Measurements from ENCODE around the gene NOL7.

DNA sequence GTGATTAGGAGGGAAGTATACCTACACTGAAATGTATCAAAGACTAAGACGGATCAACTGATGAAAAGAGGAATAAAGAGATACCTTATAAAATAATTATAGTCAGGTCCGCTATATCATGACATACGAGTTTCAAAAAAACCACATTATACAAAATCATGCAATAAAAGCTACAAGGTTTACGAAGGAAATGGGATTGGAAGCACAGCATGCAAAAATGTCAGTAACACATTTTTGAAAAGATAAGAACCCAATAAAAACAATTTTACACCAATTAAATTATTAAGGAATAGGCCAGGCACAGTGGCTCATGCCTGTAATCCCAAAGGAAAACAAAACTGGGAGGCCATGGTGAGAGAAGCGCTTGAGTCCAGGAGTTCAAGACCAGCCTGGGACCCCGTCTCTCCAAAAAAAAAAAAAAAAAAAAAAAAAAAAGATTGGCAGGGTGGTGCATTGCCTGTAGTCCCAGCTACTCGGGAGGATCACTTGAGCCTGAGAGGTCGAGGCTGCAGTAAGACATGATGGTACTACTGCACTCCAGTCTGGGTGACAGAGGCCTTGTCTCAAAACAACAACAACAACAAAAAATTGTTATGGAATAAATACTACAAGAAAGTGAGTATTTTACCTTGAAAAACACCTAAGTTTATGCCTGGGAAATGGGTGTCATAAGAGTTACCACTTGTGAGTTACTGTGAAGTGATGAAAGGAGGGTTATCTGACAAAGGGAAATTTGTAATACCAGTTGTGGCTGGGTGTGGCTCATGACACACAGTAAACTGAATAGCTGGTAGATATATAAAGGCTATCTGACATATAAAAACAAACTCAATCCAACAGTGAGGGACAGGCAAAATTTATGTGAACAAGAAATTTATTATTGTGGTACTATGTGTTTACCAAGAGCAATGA is 51.3 kb downstream of the NOL7 start:
- TF ChIP-seq CTCF (IDR thresholded peaks at IDR 0.05) (no peak), EP300 (IDR thresholded peaks at IDR 0.05) (no peak), POLR2AphosphoS5 (IDR thresholded peaks at IDR 0.05) (no peak), POLR2A (IDR thresholded peaks at IDR 0.05) (no peak)

Data from gastroesophageal sphincter (tissue), 3 donors.